NB4 (cell line): ENCODE measurements around the gene UBAC2.

Experiments
- CTCF ChIP-seq: IDR thresholded peaks from one replicate; pipeline ENCODE4 v1.5.1; 2012; ENCODE audit warnings: low read depth, low read length
- MAX ChIP-seq: IDR thresholded peaks from 2 replicates; pipeline ENCODE4 v1.6.1; 2011; ENCODE audit warnings: low read depth, low read length
- MYC ChIP-seq: IDR thresholded peaks from 2 replicates; pipeline ENCODE4 v1.6.1; 2011; ENCODE audit warnings: low read depth, low read length
- POLR2A ChIP-seq: IDR thresholded peaks from 2 replicates; pipeline ENCODE4 v1.6.1; 2011; ENCODE audit warnings: mild to moderate bottlenecking; ENCODE audit not compliant: insufficient read length; ENCODE audit errors: extremely low read depth

GRCh38 chr13:99385161-99385560 is 184.5 kb downstream of the UBAC2 start:
- TF ChIP-seq MYC: no peak
- no peak for TF ChIP-seq CTCF
- no peak for TF ChIP-seq POLR2A
- no peak for TF ChIP-seq MAX
